GM19438 (cell line): Measurements from ENCODE around the gene FOSL2.

Experiments used
- ATAC-seq: cut with Tn5 transposase; IDR thresholded peaks from one replicate; pipeline ENCODE4 v1.9.1; 2021; ENCODE audit warnings: low read depth; ENCODE audit not compliant: unreplicated experiment

Gene FOSL2

DNA sequence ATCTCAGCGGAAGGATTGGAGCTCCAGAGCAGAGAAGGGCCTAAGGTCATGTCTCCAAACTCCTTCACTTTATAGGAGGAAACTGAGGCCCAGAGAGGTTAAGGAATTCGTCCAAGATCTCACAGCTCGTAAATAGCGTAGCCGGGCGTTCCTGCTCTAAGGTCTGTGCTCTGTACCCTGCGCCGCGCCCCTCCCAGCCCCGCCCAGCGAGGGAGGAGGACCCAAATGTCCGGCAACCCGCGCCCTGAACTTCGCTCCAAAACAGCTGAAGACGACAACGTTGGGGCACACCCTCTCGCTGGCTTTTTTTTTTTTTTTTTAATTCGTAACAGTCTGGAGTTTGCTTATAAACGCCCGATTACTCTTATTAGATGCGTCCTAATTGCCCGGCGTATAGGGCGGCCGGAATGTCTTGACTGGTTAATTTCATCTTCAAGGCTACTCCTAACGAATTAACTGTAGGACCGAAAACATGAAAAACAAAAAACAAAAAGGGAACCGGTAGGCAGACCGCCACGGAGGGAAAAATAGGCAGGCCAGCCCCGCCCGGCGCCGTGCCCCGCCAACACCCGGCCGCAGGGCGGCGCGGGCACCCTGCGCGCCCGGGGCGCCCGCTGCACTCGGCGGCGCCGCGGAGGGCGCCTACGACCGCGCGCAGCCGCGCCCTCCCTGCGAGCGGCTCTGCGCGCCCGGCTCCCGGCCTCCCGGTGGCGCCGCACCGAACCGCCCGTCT is 928 bp upstream of the FOSL2 start:
- peak; percentile 33 for ATAC-seq

DNA sequence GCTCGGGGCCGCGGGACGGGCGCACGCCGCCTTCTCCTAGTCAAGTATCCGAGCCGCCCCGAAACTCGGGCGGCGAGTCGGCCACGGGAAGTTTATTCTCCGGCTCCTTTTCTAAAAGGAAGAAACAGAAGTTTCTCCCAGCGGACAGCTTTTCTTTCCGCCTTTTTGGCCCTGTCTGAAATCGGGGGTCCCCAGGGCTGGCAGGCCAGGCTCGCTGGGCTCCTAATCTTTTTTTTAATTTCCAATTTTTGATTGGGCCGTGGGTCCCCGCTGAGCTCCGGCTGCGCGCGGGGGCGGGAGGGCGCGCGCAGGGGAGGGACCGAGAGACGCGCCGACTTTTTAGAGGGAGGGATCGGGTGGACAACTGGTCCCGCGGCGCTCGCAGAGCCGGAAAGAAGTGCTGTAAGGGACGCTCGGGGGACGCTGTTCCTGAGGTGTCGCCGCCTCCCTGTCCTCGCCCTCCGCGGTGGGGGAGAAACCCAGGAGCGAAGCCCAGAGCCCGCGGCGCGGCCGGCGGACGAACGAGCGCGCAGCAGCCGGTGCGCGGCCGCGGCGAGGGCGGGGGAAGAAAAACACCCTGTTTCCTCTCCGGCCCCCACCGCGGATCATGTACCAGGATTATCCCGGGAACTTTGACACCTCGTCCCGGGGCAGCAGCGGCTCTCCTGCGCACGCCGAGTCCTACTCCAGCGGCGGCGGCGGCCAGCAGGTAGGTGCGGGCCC is 617 bp downstream of the FOSL2 start:
- ATAC-seq, result no peak

DNA sequence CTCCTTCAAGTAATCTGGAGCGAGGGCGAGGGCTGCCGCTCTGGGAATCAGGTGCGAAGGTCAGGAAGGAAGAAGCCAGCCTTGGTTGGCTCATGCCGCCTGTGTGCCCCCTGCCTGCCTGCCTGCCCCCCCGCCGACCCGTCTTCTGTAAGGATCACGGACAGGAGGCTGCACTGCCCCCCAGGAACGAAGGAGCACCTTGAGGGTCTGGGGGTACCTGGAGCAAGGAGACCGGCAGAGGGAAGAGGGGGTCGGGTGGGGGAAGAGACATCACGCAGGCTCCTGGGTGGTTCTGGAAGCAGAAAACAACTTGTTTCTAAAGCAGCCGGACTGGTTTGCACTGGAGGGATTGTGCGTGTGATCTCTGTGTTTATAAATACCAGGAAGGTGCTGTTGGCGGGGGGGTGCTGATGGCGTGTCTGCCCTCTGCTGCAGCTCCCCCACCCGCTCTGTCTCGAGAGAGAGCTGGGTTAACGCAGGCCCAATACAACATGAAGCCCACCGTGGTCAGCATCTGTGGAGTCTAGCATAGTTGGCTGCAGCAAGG is 1.7 kb downstream of the FOSL2 start:
- no peak for ATAC-seq

DNA sequence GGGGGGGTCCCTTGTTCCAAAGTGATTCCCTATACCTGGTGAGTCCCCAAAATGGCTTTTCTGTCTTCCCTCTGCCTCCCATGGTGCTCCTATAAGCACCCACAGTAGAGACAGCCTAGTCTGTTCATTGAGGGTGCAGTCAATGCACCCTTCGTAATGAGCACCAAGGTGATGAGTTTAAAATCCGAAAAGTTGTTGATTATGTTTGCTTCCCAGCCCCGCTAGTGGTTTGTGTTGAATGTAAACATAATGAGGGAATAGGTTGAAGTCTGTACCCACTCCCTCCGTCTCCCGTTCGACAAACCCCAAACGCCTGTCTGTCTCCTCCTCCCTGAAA is 2.3 kb downstream of the FOSL2 start:
- ATAC-seq, result no peak

DNA sequence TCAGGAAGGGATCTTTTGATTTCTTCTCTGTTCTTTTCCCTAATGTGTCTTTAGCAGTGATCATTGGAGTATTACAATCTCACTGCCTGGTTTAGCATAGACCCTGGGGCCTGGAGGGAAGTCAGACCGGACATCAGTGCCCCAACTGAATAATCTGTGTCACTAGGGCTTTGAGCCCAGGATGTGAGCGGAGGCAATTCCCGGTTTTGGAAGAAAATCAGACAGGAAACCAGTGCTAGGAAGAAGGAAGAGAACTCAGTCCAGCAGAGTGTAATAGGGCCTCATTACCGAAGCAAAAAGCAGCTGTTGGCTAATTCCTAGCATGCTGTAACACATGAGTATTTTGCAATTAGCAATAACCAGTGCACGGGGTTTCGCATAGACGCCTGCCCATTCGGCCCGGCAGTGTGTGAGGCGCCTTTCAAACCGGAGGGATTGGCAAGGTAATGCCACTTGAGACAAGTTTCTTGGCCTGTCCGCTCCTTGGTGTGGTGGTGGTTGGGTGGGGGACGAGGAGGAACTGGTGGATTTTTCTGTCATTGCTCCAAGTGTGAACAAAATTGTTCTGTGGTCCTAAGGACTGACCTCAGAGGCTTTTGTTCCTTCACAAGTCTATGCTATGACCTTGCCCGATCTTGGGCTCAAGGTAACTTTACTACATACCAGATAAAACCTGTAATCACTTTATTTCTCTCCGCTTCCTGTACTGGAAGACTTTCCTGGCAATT is 2.8 kb downstream of the FOSL2 start:
- ATAC-seq, result no peak

DNA sequence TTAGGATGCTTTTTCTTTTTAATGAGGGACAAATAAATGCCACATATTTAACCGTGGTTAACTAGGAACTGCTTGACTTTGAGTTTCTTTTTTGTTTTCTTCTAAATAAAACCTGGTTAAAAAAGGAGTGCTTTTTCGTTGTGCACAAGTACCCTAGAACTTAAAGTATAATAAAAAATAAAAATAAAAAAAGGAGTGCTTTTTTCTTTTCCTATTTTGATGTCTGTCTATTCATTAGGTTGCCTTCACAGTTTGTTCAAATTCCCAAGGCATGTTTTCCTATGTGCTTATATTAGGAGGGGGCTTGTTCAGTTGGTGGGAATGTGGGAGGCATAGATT is 4.4 kb downstream of the FOSL2 start:
- no peak for ATAC-seq

DNA sequence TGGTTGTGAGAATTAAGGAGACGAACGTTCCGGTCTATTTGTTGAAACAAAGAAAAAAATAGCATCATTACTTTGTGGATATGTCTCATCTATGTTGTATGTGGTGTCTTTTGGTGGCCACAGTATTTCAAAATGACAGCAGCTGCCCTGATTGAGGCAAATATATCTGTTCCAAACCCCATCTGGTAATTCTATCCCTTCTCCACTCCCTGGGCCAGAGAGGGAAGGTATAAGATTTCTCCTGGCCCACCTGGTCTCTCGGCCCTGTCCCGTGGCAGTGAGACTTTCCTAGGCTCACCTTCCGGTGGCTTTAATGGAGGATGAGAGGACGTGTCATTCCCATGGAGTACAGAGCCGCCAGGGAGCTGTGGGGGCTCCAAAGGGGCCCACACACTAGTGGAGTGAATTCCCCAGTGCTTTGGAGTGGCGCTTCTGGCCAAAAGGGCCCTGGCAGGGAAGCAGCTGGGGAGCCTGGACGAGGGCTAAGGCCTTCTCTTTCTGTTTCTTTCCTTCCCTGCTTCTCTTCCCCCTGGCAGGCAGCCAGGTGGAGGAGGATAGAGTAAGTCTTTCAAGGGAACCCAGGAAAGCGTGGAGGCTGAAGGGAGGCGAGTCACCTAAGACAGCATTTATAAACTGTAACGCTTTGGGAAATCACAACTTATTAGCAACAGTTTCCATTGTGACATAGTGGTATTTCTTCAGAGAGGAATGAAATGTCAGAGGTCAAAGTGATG is 5.6 kb downstream of the FOSL2 start:
- ATAC-seq, result no peak

DNA sequence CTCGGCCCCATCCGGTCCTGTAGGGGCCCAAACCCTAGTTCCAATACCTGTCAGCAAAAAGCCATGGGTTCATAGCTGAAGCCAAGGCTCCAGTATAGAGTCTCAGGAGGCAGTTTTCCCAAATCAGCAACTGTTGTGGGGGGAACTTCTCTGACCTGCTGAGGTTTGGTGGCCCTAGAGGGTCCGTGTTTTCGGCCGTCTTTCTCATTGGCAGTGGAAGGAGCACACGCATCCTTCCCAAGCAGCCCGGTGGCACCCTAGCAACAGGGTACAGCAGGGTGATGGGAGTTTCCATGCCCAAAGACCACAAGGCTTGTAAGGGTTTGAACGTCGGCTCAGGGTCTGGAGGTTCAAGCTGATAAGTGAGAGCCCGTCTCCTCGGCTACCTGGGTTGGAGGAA is 6.6 kb downstream of the FOSL2 start:
- no peak for ATAC-seq

DNA sequence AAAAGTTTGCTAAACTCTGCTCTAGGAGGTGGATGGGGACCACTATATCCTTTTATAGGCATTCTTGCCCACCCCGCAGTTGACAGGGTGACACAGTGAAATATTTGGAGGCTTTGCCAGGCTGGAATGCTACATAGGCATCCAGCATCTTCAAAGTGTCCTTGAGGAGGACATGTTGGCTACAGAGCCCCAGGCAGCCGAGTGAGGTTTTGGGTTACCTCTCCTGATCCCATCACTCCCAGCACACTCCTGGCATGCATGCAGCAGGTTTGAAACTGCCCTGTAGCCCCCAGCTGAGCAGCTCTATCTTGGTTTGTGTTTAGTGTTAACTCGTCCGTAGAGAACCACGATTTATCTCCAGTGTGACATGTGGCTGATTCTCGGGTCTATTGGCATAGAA is 7.3 kb downstream of the FOSL2 start:
- no peak for ATAC-seq

DNA sequence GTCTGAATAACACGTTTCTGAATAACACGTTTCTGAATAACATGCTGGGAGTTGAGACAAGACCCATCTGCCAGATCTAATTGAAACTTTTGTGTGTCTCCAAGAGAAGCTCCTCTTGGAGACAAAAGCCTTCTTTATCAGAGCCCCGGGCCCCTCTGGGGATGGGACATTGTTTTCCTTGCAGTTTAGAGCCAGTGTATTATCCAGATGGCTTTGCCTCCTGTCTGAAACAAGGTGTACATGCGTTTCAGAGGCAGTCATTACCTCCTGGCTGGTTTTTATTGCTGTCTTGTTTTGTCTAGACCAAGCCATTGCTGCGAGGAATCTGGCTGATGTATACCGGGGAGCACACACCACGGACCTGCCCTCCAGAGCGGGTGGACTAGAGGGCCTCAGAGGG is 7.8 kb downstream of the FOSL2 start:
- ATAC-seq, result no peak

DNA sequence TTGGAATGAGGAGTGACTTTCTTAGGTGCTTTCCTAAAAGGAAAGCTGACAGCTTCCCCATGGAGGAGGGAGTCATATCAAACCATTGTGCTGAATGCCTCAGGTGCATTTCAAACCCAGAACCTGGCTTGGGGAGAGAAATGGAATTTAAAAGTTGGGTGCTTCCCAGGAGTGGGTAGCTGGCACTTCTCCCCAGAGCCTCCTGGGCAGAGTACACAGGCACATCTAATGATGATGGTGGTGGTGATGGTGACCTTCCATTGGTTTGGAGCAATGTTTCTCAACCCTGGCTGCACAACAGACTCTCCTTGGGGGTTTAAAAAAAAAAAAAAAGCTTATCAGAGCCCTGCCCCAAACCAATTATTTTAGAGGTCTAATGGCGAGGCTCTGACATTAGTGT is 8.3 kb downstream of the FOSL2 start:
- ATAC-seq, result no peak

DNA sequence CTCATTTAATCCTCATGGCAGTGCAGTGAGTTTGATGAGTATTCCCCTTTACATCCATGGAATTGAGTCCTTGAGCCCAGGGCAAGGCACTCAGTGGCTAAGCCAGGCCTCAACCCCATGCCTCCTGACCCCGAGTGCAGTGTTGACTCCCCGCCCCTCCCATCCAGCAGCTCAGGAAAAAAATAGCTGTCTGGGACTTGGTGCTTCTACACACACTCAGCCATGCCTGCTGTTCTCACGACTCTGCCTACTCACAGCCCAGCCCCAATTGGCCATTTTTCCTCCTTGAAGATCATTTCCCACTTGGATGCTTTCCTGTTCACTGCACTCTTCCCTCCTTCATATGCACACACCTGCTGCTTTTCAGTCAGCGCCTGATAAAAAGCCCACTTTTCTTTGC is 8.8 kb downstream of the FOSL2 start:
- ATAC-seq, result no peak

DNA sequence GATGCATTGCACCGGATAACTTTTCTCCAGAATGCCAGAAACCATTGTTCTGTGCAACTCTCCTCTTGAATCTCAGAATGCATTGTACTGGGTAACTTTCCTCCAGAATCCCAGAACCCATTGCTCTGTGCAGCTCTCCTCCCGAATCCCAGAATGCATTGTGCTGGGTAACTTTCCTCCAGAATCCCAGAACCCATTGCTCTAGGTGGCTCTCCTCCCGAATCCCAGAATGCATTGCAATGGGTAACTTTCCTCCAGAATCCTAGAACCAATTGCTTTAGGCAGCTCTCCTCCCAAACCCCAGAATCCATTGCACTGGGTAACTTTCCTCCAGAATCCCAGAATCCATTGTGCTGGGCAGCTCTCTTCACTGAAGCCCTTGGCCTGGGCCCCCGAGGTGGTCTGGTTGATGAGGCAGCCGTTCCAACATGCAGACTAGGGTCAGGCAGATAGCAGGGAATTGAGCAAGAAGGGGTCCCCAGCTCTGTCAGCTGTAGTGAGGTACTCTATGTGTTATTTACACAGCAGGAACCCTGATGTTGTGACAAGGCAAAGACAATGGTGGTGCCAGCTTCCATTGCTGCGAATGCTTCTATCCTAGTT is 9.4 kb downstream of the FOSL2 start:
- no peak for ATAC-seq

DNA sequence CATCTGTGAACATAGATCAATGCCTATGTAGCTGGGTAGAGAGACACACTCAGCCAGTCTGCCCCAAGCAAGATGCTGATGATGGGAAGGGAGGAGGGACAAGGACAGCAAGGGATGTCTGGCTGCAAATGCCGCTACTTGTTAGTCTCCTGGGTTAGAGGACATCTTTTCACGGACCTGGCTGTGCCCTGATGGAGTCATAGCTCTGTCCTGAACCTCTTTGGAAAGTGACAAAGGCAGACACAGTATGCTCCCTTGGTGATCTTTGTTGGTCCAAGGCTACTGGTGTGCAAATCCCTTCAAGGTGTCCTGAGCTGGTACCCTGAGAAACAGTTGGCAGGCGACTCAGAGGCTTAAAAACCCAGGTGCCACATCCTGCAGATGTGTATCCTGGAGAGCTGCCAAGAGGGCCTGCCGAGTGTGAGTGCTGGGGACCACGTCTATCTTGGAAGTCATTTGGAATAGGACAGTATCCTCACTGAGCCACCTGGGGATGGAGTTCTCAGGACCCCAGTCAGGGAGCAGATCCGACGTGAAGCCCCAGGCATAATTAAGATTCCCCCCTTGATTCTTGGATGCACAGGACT is 10.8 kb downstream of the FOSL2 start:
- ATAC-seq, result no peak

DNA sequence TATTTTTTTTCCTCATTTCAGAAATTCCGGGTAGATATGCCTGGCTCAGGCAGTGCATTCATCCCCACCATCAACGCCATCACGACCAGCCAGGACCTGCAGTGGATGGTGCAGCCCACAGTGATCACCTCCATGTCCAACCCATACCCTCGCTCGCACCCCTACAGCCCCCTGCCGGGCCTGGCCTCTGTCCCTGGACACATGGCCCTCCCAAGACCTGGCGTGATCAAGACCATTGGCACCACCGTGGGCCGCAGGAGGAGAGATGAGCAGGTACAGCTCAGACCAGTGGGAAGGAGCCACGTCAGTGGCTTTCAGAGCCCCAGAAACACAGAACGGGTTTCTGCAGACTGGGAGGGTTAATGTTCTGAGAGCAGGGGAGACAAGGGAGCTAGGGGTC is 11.4 kb downstream of the FOSL2 start:
- no peak for ATAC-seq

DNA sequence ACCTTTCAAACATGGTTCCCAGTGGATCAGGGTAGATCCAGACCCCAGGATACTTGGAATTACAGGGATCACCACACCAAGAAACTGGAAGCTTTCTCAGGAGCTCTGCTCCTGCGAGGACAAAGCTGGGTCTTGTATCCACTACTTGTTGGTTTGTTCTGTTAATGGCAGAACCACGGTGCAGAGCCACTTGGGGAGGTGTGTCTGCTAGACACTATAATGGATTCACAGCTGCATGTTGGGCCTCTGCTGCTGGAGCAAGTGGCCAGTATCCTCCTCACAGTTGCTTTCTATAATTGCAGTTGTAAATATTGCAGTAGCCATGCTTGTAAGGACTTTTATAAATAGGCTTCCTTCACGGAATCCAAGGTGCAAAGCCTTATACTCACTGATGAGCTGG is 12.9 kb downstream of the FOSL2 start:
- no peak for ATAC-seq

DNA sequence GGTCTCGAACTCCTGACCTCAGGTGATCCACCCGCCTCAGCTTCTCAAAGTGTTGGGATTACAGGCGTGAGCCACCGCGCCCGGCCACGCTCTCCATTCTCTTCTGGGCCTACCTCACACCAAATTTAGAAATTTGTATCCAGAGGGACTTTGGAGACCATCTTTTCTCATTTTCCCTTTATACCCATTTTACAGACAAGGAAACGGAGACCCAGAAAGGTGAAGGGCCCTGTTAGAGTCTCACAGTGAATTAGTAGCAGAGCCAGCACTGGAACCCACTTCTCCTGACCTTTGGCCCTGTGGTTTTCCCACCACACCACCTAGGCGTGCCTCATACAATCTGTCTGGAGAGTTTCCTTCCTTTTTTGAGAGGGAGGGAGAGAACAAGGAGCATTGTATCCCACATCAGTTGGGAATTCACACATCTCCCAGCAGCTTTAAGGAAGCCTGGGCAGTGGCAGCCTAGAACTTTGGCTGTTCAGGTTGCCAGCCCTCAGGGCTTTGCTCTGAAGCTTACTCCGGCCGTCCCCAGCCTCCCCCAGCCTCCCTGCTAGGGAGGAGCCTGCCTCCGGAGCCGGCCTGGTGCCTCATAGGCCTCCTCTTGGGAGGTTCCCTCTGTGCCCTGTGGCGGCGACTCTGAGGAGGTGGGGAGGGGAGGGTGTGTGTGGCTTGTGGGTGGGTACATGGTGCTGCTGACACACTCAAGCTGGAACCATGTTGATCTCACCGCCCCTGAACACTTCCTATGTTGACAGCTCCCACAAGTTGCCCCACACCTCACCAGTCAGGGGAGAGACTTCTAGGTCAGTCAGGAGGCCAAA is 13.8 kb downstream of the FOSL2 start:
- no peak for ATAC-seq

DNA sequence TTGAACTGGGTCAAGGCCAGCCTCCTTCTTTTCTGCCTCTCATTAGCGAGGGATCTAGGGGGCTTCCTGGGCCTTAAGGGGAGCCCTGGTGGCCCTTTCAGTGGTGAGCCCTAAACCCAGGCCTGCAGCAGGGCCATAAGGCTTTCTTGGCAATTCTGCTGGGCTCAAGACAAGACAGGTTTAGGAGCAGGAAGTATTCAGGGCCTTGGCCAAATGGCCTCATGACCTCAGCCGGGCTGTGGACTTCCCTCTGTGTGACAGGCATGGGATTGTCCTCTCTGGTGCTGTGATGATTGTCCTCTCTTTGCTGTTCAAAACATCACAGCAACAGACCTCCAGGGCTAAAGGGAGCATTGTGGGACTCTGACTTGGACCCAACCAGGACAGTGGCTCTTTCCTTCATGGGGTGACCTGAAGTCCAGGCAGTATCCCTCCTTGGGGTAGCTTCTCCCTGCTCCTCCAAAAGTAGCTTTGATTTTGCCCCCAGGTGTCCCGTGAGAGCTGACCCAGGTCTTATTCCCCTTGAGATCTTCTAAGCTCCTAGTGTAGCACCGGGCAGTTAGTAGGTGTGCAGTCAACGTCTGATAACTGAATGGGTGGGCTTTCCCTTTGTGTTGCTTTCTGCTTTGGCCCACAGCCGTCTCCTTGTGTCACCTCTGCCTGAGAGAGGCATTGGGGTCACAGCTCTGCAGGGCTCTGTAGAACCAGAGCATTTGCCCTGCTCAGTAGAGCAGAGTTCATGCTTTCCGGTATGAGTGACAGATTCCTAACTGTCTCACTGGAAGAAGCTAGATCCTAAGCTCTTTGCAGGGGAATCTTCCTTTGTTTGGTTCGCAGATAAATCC is 14.7 kb downstream of the FOSL2 start:
- no peak for ATAC-seq
